HCT116 (cell line): ENCODE results near the gene SAXO2. TPM values are rescaled to one million over a fixed set of nuclear protein-coding genes. Genes with fewer than 3 reads are reported as not detected.

Experiments
- ATAC-seq: fragments of 200-7000 bp; cut with Tn5 transposase; 2 replicates; pipeline ENCODE4 v1.9.1; 2020; ENCODE audit warnings: mild to moderate bottlenecking, moderate library complexity
- BruUV-seq: library from RNA; stranded (reverse); fragments of 400-500 nt; replicated peaks from 2 replicates; lab custom pipeline; 2021; lab: Mats Ljungman, UMichigan
- CTCF ChIA-PET: fragments of 300-600 bp; sonication (Branson Sonifier 250); formaldehyde crosslinking; loops from one replicate; lab custom pipeline; 2021; ENCODE audit warnings: antibody characterized with exemption; lab: Charles Lee
- POLR2A ChIA-PET: fragments of 300-600, 350-600 bp; sonication (Branson Sonifier 250); formaldehyde crosslinking; loops from one replicate; lab custom pipeline; 2021; ENCODE audit warnings: antibody characterized with exemption; lab: Charles Lee
- RAD21 ChIA-PET, 2 experiments: fragments of 300-600 bp; sonication (Branson Sonifier 250); formaldehyde crosslinking; loops; one replicate each; lab custom pipeline; 2023; ENCODE audit warnings: low total read pairs in 2 of 2; ENCODE audit not compliant: uncharacterized antibody in 2 of 2, unreplicated experiment in 2 of 2, low non-redundant PET in 1 of 2; lab: Charles Lee
- DNase-seq: peaks from one replicate; pipeline ENCODE4 v3.0.0-alpha.2; 2010; ENCODE audit warnings: low read depth, low spot score
- H2AFZ ChIP-seq: fragments of 200-600 bp; shearing (Covaris generic), sonication (generic); 2 replicates; pipeline ENCODE4 v1.6.1; 2017; ENCODE audit warnings: low read depth, mixed run types, mixed read lengths, antibody characterized with exemption, low read length; ENCODE audit not compliant: poor library complexity, severe bottlenecking
- H3K27ac ChIP-seq: 2 replicates; pipeline ENCODE4 v1.5.1; 2012; ENCODE audit warnings: low read depth, low read length
- H3K27me3 ChIP-seq: fragments of 200-600 bp; sonication (generic); 2 replicates; pipeline ENCODE4 v1.6.1; 2016; ENCODE audit warnings: mixed run types, low read length, mixed read lengths; ENCODE audit not compliant: insufficient read depth
- H3K36me3 ChIP-seq, 2 experiments: fragments of 200-500 bp in 1 of 2; fragments of 200-600 bp in 1 of 2; sonication (Bioruptor generic) in 1 of 2; sonication (generic) in 1 of 2; 2 replicates each; pipeline versions ENCODE4 v1.5.1 to v1.6.1; 2014 to 2016; ENCODE audit warnings: low read length in 2 of 2, inconsistent platforms in 1 of 2, mixed read lengths in 1 of 2, mixed run types in 1 of 2; ENCODE audit not compliant: insufficient read depth in 2 of 2, control insufficient read depth in 1 of 2
- H3K4me1 ChIP-seq, 2 experiments: fragments of 200-600 bp in 1 of 2; sonication (generic) in 1 of 2; 2 replicates each; pipeline versions ENCODE4 v1.5.1 to v1.6.1; 2012 to 2017; ENCODE audit warnings: low read length in 2 of 2, inconsistent platforms in 1 of 2, mild to moderate bottlenecking in 1 of 2, mixed read lengths in 1 of 2, mixed run types in 1 of 2, moderate library complexity in 1 of 2; ENCODE audit not compliant: insufficient read depth in 2 of 2, control insufficient read depth in 1 of 2
- H3K4me2 ChIP-seq: fragments of 200-600 bp; sonication (generic); 2 replicates; pipeline ENCODE4 v1.6.1; 2017; ENCODE audit warnings: mixed run types, low read length, mixed read lengths
- H3K4me3 ChIP-seq, 2 experiments: fragments of 200-600 bp in 1 of 2; sonication (generic) in 1 of 2; replicated peaks in 1 of 2; 2 replicates each; pipeline ENCODE4 v1.5.1; 2011 to 2016; ENCODE audit warnings: low read length in 2 of 2, control low read depth in 1 of 2, low read depth in 1 of 2, mild to moderate bottlenecking in 1 of 2, mixed read lengths in 1 of 2, mixed run types in 1 of 2
- H3K79me2 ChIP-seq: fragments of 200-600 bp; sonication (generic); 2 replicates; pipeline ENCODE4 v1.6.1; 2017; ENCODE audit warnings: mild to moderate bottlenecking, mixed run types, low read length, moderate library complexity, mixed read lengths; ENCODE audit not compliant: insufficient read depth
- H3K9ac ChIP-seq: fragments of 200-600 bp; sonication (generic); 2 replicates; pipeline ENCODE4 v1.6.1; 2016; ENCODE audit warnings: low read length, mixed read lengths
- H3K9me2 ChIP-seq: fragments of 200-600 bp; sonication (generic), shearing (Covaris generic); 2 replicates; pipeline ENCODE4 v1.6.1; 2017; ENCODE audit warnings: mixed run types, mild to moderate bottlenecking, moderate library complexity; ENCODE audit not compliant: insufficient read depth
- H3K9me3 ChIP-seq, 2 experiments: fragments of 200-500 bp in 1 of 2; fragments of 200-600 bp in 1 of 2; sonication (Bioruptor generic) in 1 of 2; sonication (generic) in 1 of 2; 2 replicates each; pipeline ENCODE4 v1.6.1; 2014 to 2017; ENCODE audit warnings: low read length in 2 of 2, mixed read lengths in 2 of 2, inconsistent platforms in 1 of 2, low read depth in 1 of 2, mild to moderate bottlenecking in 1 of 2, mixed run types in 1 of 2, moderate library complexity in 1 of 2; ENCODE audit not compliant: control insufficient read depth in 1 of 2, insufficient read depth in 1 of 2
- H4K20me1 ChIP-seq: fragments of 200-600 bp; sonication (generic), shearing (Covaris generic); 2 replicates; pipeline ENCODE4 v1.6.1; 2017; ENCODE audit warnings: mixed run types, mild to moderate bottlenecking, moderate library complexity; ENCODE audit not compliant: insufficient read depth
- CEBPB ChIP-seq: IDR thresholded peaks from 2 replicates; pipeline ENCODE4 v1.6.1; 2012; ENCODE audit warnings: low read depth
- EZH2phosphoT487 ChIP-seq: fragments of 200-600 bp; IDR thresholded peaks from 2 replicates; pipeline ENCODE4 v1.6.1; 2018; ENCODE audit warnings: antibody characterized with exemption, borderline replicate concordance
- FOSL1 ChIP-seq: IDR thresholded peaks from 2 replicates; pipeline ENCODE4 v1.6.1; 2012; ENCODE audit warnings: low read depth
- MAX ChIP-seq: IDR thresholded peaks from 2 replicates; pipeline ENCODE4 v1.6.1; 2012
- POLR2AphosphoS5 ChIP-seq: IDR thresholded peaks from 2 replicates; pipeline ENCODE4 v1.6.1; 2011; ENCODE audit warnings: mild to moderate bottlenecking, low read depth, low read length, moderate library complexity
- SIN3A ChIP-seq: IDR thresholded peaks from 2 replicates; pipeline ENCODE4 v1.6.1; 2012; ENCODE audit warnings: low read depth
- TCF7L2 ChIP-seq: IDR thresholded peaks from 2 replicates; pipeline ENCODE4 v1.7.0; 2011; ENCODE audit warnings: borderline replicate concordance, inconsistent platforms; ENCODE audit not compliant: insufficient read depth, insufficient read length; ENCODE audit errors: extremely low read depth
- ZBTB33 ChIP-seq: IDR thresholded peaks from 2 replicates; pipeline ENCODE4 v1.6.1; 2011; ENCODE audit warnings: mild to moderate bottlenecking, low read length, moderate library complexity; ENCODE audit not compliant: insufficient replicate concordance; ENCODE audit errors: extremely low read depth
- ZNF274 ChIP-seq: fragments of 200-500 bp; sonication (Bioruptor generic); IDR thresholded peaks from 2 replicates; pipeline ENCODE4 v1.6.1; 2014; ENCODE audit warnings: mild to moderate bottlenecking, low read depth, low read length, inconsistent platforms
- intact Hi-C: fragments of 100-400 bp; cut with micrococcal nuclease; formaldehyde crosslinking; loops from 2 replicates; pipeline ENCODE4 v1.10.0; 2022
- total RNA-seq: library from RNA; stranded (reverse); gene quantifications from one replicate; pipeline ENCODE4 v1.2.1, GENCODE V29; 2021; ENCODE audit not compliant: unreplicated experiment
- TF ChIP-seq, protein P1 (sequence below), 3 experiments: fragments of 200-600 bp in 1 of 3; sonication (generic) in 1 of 3; IDR thresholded peaks in 2 of 3; conservative IDR thresholded peaks in 1 of 3; 2 replicates each; pipeline ENCODE4 v1.5.1; 2012 to 2017; ENCODE audit warnings: low read depth in 2 of 3, low read length in 2 of 3, antibody characterized with exemption in 1 of 3, borderline replicate concordance in 1 of 3, control low read depth in 1 of 3, mild to moderate bottlenecking in 1 of 3, mixed read lengths in 1 of 3, mixed run types in 1 of 3, moderate library complexity in 1 of 3; ENCODE audit not compliant: insufficient read depth in 1 of 3

Gene SAXO2
- total RNA-seq, 1 experiment from 2014 or later: 5.7 TPM

- Histone ChIP-seq H3K27ac (no peak overlapping the region), H3K27me3 (no peaks in the 10 kb centered on the region), H3K9me2 (no peaks in the 10 kb centered on the region), H3K36me3 (no peaks in the 10 kb centered on the region)
- ATAC-seq: no peak
- TF ChIP-seq TCF7L2: no peak
- TF ChIP-seq ZNF274: no peak
- TF ChIP-seq, all 23 proteins: peak for 0
- H3K9ac ChIP-seq: no peak overlapping the region
- intact Hi-C loops: no loop called here
- no peaks in the 10 kb centered on the region for H3K79me2 ChIP-seq
- no peak overlapping the region for H3K4me3 ChIP-seq
- ChIA-PET POLR2A (no interaction called here), RAD21 (no interaction called here), CTCF (no interaction called here)
- no TSS peak for BruUV-seq
- no peak for DNase-seq
- H4K20me1 ChIP-seq: no peaks in the 10 kb centered on the region
- H2AFZ ChIP-seq: no peak overlapping the region
- H3K4me2 ChIP-seq: no peak overlapping the region
- H3K4me1 ChIP-seq: no peaks in the 10 kb centered on the region
- H3K9me3 ChIP-seq: no peaks in the 10 kb centered on the region
Measured at GRCh38 chr15:82303956-82304777, 41.5 kb downstream of the SAXO2 start.

GRCh38 chr15:82304778-82305090, 42.1 kb downstream of the SAXO2 start:
- BruUV-seq: no TSS peak
- no peak overlapping the region for H3K4me3 ChIP-seq
- no peak for ATAC-seq
- DNase-seq: no peak
- no peaks in the 10 kb centered on the region for H3K27me3 ChIP-seq
- no peak overlapping the region for H3K4me2 ChIP-seq
- CTCF ChIA-PET: no interaction called here
- TF ChIP-seq FOSL1 (no peak), TCF7L2 (no peak), MAX (no peak), ZBTB33 (no peak), POLR2AphosphoS5 (no peak), SIN3A (no peak), CEBPB (no peak), EZH2phosphoT487 (no peak)
- TF ChIP-seq, protein P1, sequence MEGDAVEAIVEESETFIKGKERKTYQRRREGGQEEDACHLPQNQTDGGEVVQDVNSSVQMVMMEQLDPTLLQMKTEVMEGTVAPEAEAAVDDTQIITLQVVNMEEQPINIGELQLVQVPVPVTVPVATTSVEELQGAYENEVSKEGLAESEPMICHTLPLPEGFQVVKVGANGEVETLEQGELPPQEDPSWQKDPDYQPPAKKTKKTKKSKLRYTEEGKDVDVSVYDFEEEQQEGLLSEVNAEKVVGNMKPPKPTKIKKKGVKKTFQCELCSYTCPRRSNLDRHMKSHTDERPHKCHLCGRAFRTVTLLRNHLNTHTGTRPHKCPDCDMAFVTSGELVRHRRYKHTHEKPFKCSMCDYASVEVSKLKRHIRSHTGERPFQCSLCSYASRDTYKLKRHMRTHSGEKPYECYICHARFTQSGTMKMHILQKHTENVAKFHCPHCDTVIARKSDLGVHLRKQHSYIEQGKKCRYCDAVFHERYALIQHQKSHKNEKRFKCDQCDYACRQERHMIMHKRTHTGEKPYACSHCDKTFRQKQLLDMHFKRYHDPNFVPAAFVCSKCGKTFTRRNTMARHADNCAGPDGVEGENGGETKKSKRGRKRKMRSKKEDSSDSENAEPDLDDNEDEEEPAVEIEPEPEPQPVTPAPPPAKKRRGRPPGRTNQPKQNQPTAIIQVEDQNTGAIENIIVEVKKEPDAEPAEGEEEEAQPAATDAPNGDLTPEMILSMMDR (IDR thresholded peaks at IDR 0.05 in 2 of 3, conservative IDR thresholded peaks at IDR 0.05 in 1 of 3; ENCODE audit: borderline replicate concordance in 1 of 3, insufficient read depth in 1 of 3, low read depth in 2 of 3, low read length in 2 of 3): no peak
- TF ChIP-seq, all 23 proteins: peak for 0
- Histone ChIP-seq H3K36me3 (no peaks in the 10 kb centered on the region), H3K27ac (no peak overlapping the region), H3K9me2 (no peaks in the 10 kb centered on the region), H3K79me2 (no peaks in the 10 kb centered on the region), H4K20me1 (no peaks in the 10 kb centered on the region), H3K9me3 (no peaks in the 10 kb centered on the region), H2AFZ (no peak overlapping the region), H3K4me1 (no peaks in the 10 kb centered on the region), H3K9ac (no peak overlapping the region)
- ChIA-PET POLR2A (no interaction called here), RAD21 (no interaction called here)
- intact Hi-C loops: no loop called here
